IMR-90 (cell line): ENCODE data around the gene MYH9.

Source experiments
- CEBPB ChIP-seq: IDR thresholded peaks from 2 replicates; pipeline ENCODE4 v1.6.1; 2012; ENCODE audit warnings: low read depth, low read length, improper control_type of control experiment
- CTCF ChIP-seq: conservative IDR thresholded peaks from 2 replicates; pipeline ENCODE4 v1.5.1; 2012; ENCODE audit warnings: mild to moderate bottlenecking, low read depth, low read length, improper control_type of control experiment
- SMC3 ChIP-seq: fragments of 150-350 bp; IDR thresholded peaks from 2 replicates; pipeline ENCODE4 v1.6.1; 2016; ENCODE audit warnings: low read depth, mild to moderate bottlenecking, antibody characterized with exemption, low read length, moderate library complexity

GRCh38 chr22:36301384-36301828 is 86.4 kb downstream of the MYH9 start:
- TF ChIP-seq CTCF (peak; percentile 75), CEBPB (no peak), SMC3 (peak; percentile 60)
